B cell (primary cell): ENCODE results near the gene GRID1. TPM values are rescaled to one million over a fixed set of nuclear protein-coding genes. Genes with fewer than 3 reads are reported as not detected.

Experiments used
- ATAC-seq: fragments of 200-7000 bp; cut with Tn5 transposase; one replicate; pipeline ENCODE4 v1.10.0; 2021; ENCODE audit warnings: low read depth, mild to moderate bottlenecking, moderate number of reproducible peaks, moderate library complexity
- CTCF ChIA-PET: fragments of 350-600 bp; sonication (Branson Sonifier 250); formaldehyde crosslinking; loops from one replicate; lab custom pipeline; 2021; ENCODE audit warnings: antibody characterized with exemption, inconsistent platforms; lab: Charles Lee
- POLR2A ChIA-PET: fragments of 350-600 bp; sonication (Branson Sonifier 250); formaldehyde crosslinking; loops from one replicate; lab custom pipeline; 2021; ENCODE audit warnings: antibody characterized with exemption; lab: Charles Lee
- DNase-seq: peaks from one replicate; pipeline ENCODE4 v3.0.0; 2013
- H2AFZ ChIP-seq: 2 replicates; pipeline ENCODE4 v1.6.1; 2012; ENCODE audit warnings: mild to moderate bottlenecking, low read depth, low read length; ENCODE audit not compliant: insufficient read depth, poor library complexity, severe bottlenecking
- H3K27ac ChIP-seq, 2 donors: 1 replicate in 1 of 2; 2 replicates in 1 of 2; pipeline ENCODE4 v1.5.1; 2012 to 2013; ENCODE audit warnings: low read length in 2 of 2, mild to moderate bottlenecking in 2 of 2, moderate library complexity in 1 of 2
- H3K27me3 ChIP-seq, 4 experiments: fragments of 200-600 bp in 1 of 4; sonication (generic) in 1 of 4; replicated peaks in 1 of 4; 1 replicate in 2 of 4; 2 replicates in 2 of 4; pipeline versions ENCODE4 v1.6.1 to v1.7.0; 2013 to 2016; ENCODE audit warnings: low read length in 3 of 4, mild to moderate bottlenecking in 2 of 4, mixed read lengths in 1 of 4, moderate library complexity in 1 of 4; ENCODE audit not compliant: insufficient read depth in 4 of 4, control insufficient read depth in 3 of 4; ENCODE audit errors: control extremely low read depth in 1 of 4
- H3K36me3 ChIP-seq, 2 experiments: replicated peaks in 1 of 2; 1 replicate in 1 of 2; 2 replicates in 1 of 2; pipeline versions ENCODE4 v1.6.1 to v1.7.1; 2013; ENCODE audit warnings: low read length in 1 of 2; ENCODE audit not compliant: insufficient read depth in 2 of 2, control insufficient read depth in 1 of 2; ENCODE audit errors: control extremely low read depth in 1 of 2, extremely low read depth in 1 of 2
- H3K4me1 ChIP-seq, 2 donors: fragments of 200-600 bp in 1 of 2; sonication (generic) in 1 of 2; 1 replicate in 1 of 2; 2 replicates in 1 of 2; pipeline versions ENCODE4 v1.5.1 to v1.6.1; 2013 to 2017; ENCODE audit warnings: low read length in 2 of 2; ENCODE audit not compliant: control insufficient read depth in 2 of 2, insufficient read depth in 2 of 2
- H3K4me2 ChIP-seq: replicated peaks from 2 replicates; pipeline ENCODE3; 2012; ENCODE audit warnings: mild to moderate bottlenecking, low read depth, low read length; ENCODE audit not compliant: poor library complexity, severe bottlenecking
- H3K4me3 ChIP-seq, 5 experiments: fragments of 200-600 bp in 1 of 5; sonication (generic) in 1 of 5; 1 replicate in 3 of 5; 2 replicates in 2 of 5; pipeline versions ENCODE4 v1.5.1 to v1.7.0; 2011 to 2016; ENCODE audit warnings: low read length in 4 of 5, mild to moderate bottlenecking in 4 of 5, low read depth in 2 of 5, control low read depth in 1 of 5, moderate library complexity in 1 of 5; ENCODE audit not compliant: insufficient read depth in 1 of 5; ENCODE audit errors: control extremely low read depth in 1 of 5, extremely low read depth in 1 of 5
- H3K79me2 ChIP-seq: fragments of 200-600 bp; sonication (generic); one replicate; pipeline ENCODE4 v1.6.0; 2016; ENCODE audit warnings: low read length; ENCODE audit not compliant: control insufficient read depth, insufficient read depth
- H3K9ac ChIP-seq: fragments of 200-600 bp; sonication (generic); 2 replicates; pipeline ENCODE4 v1.6.1; 2017; ENCODE audit warnings: mild to moderate bottlenecking, low read length, moderate library complexity
- H3K9me3 ChIP-seq, 3 donors: one replicate each; pipeline versions ENCODE4 v1.6.1 to v1.7.1; 2013; ENCODE audit warnings: low read length in 2 of 3; ENCODE audit not compliant: control insufficient read depth in 2 of 3, insufficient read depth in 1 of 3; ENCODE audit errors: control extremely low read depth in 1 of 3
- H4K20me1 ChIP-seq: 2 replicates; pipeline ENCODE4 v1.6.0; 2012; ENCODE audit warnings: mild to moderate bottlenecking, low read length; ENCODE audit not compliant: insufficient read depth, control insufficient read depth, poor library complexity, severe bottlenecking
- H3K27ac Mint-ChIP-seq: one replicate; pipeline ENCODE4 v1.8.0; 2021; ENCODE audit warnings: mixed read lengths
- H3K27me3 Mint-ChIP-seq: one replicate; pipeline ENCODE4 v1.8.0; 2021; ENCODE audit warnings: mixed read lengths
- H3K4me1 Mint-ChIP-seq: one replicate; pipeline ENCODE4 v1.8.0; 2021; ENCODE audit warnings: mixed read lengths
- H3K4me3 Mint-ChIP-seq: one replicate; pipeline ENCODE4 v1.8.0; 2021; ENCODE audit warnings: mixed read lengths
- H3K9me3 Mint-ChIP-seq: one replicate; pipeline ENCODE4 v1.8.0; 2022; ENCODE audit warnings: mixed read lengths; ENCODE audit not compliant: insufficient read depth
- CTCF ChIP-seq: fragments of 200-600 bp; IDR thresholded peaks from one replicate; pipeline ENCODE4 v1.8.0; 2022; ENCODE audit warnings: antibody characterized with exemption, mild to moderate bottlenecking
- EZH2 ChIP-seq: IDR thresholded peaks from 2 replicates; pipeline ENCODE4 v1.6.1; 2012; ENCODE audit warnings: borderline replicate concordance, low read depth, mild to moderate bottlenecking, moderate library complexity, low read length; ENCODE audit not compliant: insufficient read depth, poor library complexity, severe bottlenecking
- WGBS: methylation state at CpG from one replicate; pipeline ENCODE4 v1.1.5; 2013; ENCODE audit warnings: missing lambda C conversion rate; ENCODE audit not compliant: insufficient coverage; 5-methylcytosine and 5-hydroxymethylcytosine counted together
- intact Hi-C: fragments of 100-400 bp; cut with micrococcal nuclease; formaldehyde crosslinking; loops from one replicate; pipeline ENCODE4 v1.10.0; 2022
- polyA plus RNA-seq: library from polyadenylated mRNA; depleted of rRNA; stranded (reverse); fragments of >200 nt; gene quantifications from 2 replicates; pipeline ENCODE4 v1.2.3, GENCODE V29; 2012
- total RNA-seq, 2 donors: library from RNA; stranded (reverse); fragments of 120-200 nt in 1 of 2; gene quantifications; 1 replicate in 1 of 2; 2 replicates in 1 of 2; pipeline versions ENCODE4 v1.2.3 to v1.2.4, GENCODE V29; 2013 to 2022

The GRID1 gene
- total and polyA plus RNA-seq, 2 donors (not counting 1 experiment from before 2014, with no cell fraction given): not detected

DNA sequence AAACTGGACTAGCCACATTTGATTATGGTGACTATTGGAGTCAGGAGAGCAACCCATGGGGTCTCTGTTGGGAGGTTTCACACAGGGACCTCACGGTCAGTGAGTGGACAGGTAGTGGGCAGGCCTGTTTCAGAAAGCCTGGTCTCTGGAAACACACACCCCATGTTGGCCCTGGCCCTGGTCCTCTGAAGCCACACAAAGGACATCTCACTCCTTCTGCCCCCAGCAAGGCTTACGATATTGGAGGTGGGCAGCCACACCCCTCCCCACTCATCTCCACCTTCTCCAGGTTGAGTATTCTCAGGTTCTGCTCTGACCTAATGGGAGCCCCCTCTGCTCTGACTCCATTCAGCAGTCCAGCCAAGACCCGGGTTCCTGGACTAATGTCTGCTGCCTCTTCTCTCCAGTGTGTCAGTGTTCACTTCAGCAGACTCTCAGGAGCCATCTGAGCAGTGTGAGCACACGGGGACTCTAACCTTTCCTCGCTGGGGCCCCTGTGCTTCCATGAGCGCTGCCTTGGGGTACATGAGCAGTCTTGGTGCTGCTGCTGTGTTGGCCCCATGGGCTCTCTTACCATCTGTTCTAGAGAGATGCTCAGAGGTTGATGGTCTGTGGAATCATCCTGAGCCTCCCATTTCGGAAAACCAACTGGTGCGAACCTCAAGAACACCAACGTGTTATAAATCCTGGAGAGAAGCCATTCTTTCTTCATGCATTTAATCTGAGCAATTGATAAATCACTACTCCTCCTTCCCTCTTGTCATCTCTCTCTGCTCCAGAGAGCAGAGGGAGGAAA, 748.6 kb downstream of the GRID1 start:
- Mint-ChIP-seq H3K9me3 (no peaks in the 10 kb centered on the region), H3K4me1 (peaks cover 2% of the 10 kb centered on the region), H3K27ac (no peak overlapping the region), H3K4me3 (no peak overlapping the region), H3K27me3 (no peaks in the 10 kb centered on the region)
- H3K79me2 ChIP-seq: no peaks in the 10 kb centered on the region
- ChIA-PET POLR2A (no interaction called here), CTCF (no interaction called here)
- 86% methylated on average over 6 of the region's 9 CpGs for WGBS
- H4K20me1 ChIP-seq: no peaks in the 10 kb centered on the region
- DNase-seq: no peak
- H3K27ac ChIP-seq: no peak overlapping the region
- no peak overlapping the region for H3K4me3 ChIP-seq
- H3K27me3 ChIP-seq: no peaks in the 10 kb centered on the region
- H3K4me1 ChIP-seq: peaks cover 0 to 3% of the 10 kb centered on the region in 2 donors
- intact Hi-C loops: no loop called here
- ATAC-seq: no peak
- no peaks in the 10 kb centered on the region for H3K9me3 ChIP-seq
- no peak overlapping the region for H2AFZ ChIP-seq
- TF ChIP-seq EZH2 (no peak), CTCF (no peak)
- H3K4me2 ChIP-seq: no peak overlapping the region
- no peaks in the 10 kb centered on the region for H3K36me3 ChIP-seq
- no peak overlapping the region for H3K9ac ChIP-seq

DNA sequence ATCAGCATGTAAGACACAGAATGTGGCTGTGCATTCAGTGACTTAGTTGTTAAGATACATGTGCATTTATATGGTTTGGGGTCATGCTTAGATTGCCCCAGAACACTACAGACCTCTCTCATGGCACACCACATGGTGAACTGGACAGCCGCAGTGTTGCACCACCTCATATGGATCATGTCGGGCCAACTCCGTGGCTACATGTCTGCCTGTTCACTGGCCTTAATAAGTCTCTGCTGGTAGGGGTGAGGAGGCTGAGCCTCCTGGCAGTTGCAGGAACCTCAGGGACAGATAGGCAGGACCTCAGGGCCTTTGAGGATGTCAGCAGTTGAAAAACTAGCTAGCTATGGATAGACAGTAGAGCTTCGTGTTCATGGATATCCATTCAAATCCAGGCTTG, 751.0 kb downstream of the GRID1 start:
- no peak for ATAC-seq
- 100% methylated on average over 2 of the region's 4 CpGs for WGBS
- Mint-ChIP-seq H3K27ac (no peak overlapping the region), H3K9me3 (no peaks in the 10 kb centered on the region), H3K4me1 (peaks cover 10% of the 10 kb centered on the region), H3K4me3 (no peak overlapping the region), H3K27me3 (no peaks in the 10 kb centered on the region)
- Histone ChIP-seq H3K4me3 (no peak overlapping the region), H3K27ac (no peak overlapping the region), H3K4me1 (peaks cover 0 to 10% of the 10 kb centered on the region in 2 donors), H4K20me1 (no peaks in the 10 kb centered on the region), H3K79me2 (no peaks in the 10 kb centered on the region), H3K9ac (no peak overlapping the region), H3K4me2 (no peak overlapping the region), H2AFZ (no peak overlapping the region), H3K27me3 (no peaks in the 10 kb centered on the region), H3K9me3 (no peaks in the 10 kb centered on the region), H3K36me3 (no peaks in the 10 kb centered on the region)
- TF ChIP-seq CTCF (no peak), EZH2 (no peak)
- intact Hi-C loops: no loop called here
- ChIA-PET POLR2A (no interaction called here), CTCF (no interaction called here)
- DNase-seq: no peak
